A549 (cell line): ENCODE results near the gene UVSSA.

ENCODE experiments used
- CTCF ChIP-seq: fragments of >200 bp; sonication (Bioruptor Twin); formaldehyde crosslinking; IDR thresholded peaks from 3 replicates; pipeline ENCODE4 v1.5.1; 2016
- JUN ChIP-seq, 2 experiments: fragments of >200 bp; sonication (Bioruptor Twin); formaldehyde crosslinking; IDR thresholded peaks; 2 replicates in 1 of 2; 3 replicates in 1 of 2; pipeline ENCODE4 v1.6.1; 2016 to 2017
- POLR2A ChIP-seq: IDR thresholded peaks from 2 replicates; pipeline ENCODE4 v1.6.1; 2012; ENCODE audit warnings: mild to moderate bottlenecking, low read length
- REST ChIP-seq: fragments of 200-600 bp; sonication (generic); IDR thresholded peaks from 2 replicates; pipeline ENCODE4 v1.6.1; 2016; ENCODE audit warnings: antibody characterized with exemption, mild to moderate bottlenecking, moderate library complexity
- RFX5 ChIP-seq: fragments of 450-650 bp; IDR thresholded peaks from 2 replicates; pipeline ENCODE4 v1.7.1; 2014; ENCODE audit warnings: antibody characterized with exemption, mild to moderate bottlenecking, moderate library complexity
- USF2 ChIP-seq: fragments of 450-650 bp; IDR thresholded peaks from 2 replicates; pipeline ENCODE4 v1.6.1; 2014; ENCODE audit warnings: antibody characterized with exemption

GRCh38 chr4:1379351-1379781 lies 32.4 kb downstream of the UVSSA start:
- no peak for TF ChIP-seq REST
- no peak for TF ChIP-seq POLR2A
- no peak for TF ChIP-seq RFX5
- TF ChIP-seq USF2 = no peak
- no peak for TF ChIP-seq CTCF
- no peak for TF ChIP-seq JUN (IDR thresholded peaks at IDR 0.05)
